ENCODE results near the gene CENPP.

GRCh38 chr9:92333282-92333634, 7.5 kb downstream of the CENPP start:
- no peak for TF ChIP-seq ZNF396 (CRISPR knock-in tag; IDR thresholded peaks at IDR 0.05; ENCODE audit: borderline replicate concordance)
- no peak for TF ChIP-seq CTCF (IDR thresholded peaks at IDR 0.05)
- no peak for TF ChIP-seq ZBTB43 (CRISPR knock-in tag; IDR thresholded peaks at IDR 0.05)
- TF ChIP-seq ZNF138 (CRISPR knock-in tag; conservative IDR thresholded peaks at IDR 0.05), result no peak
